Measurements from ENCODE around the gene GRIN2D.
A peak's percentile ranks its signal among the peaks of the same experiment; 100 is the strongest.

The GRIN2D gene

GRCh38 chr19:48398375-48399235, 5.1 kb downstream of the GRIN2D start:
- ChIA-PET POLR2A (interaction anchor here (2.6 kb wide), 1 partner anchor 8 kb away, joined by 31 read pairs; the partner anchor contains the start of gene KDELR1), CTCF (no interaction called here)
- peak; percentile 73 for DNase-seq (ENCODE audit: extremely low spot score)
- no peak for TF ChIP-seq SP1 (IDR thresholded peaks at IDR 0.05)
- TF ChIP-seq, protein P1, sequence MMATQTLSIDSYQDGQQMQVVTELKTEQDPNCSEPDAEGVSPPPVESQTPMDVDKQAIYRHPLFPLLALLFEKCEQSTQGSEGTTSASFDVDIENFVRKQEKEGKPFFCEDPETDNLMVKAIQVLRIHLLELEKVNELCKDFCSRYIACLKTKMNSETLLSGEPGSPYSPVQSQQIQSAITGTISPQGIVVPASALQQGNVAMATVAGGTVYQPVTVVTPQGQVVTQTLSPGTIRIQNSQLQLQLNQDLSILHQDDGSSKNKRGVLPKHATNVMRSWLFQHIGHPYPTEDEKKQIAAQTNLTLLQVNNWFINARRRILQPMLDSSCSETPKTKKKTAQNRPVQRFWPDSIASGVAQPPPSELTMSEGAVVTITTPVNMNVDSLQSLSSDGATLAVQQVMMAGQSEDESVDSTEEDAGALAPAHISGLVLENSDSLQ (IDR thresholded peaks at IDR 0.05) = no peak
- TF ChIP-seq ZNF384 (IDR thresholded peaks at IDR 0.05) = no peak
- no peak for TF ChIP-seq HDGF (IDR thresholded peaks at IDR 0.05; ENCODE audit: borderline replicate concordance)
- TF ChIP-seq ELF4 (IDR thresholded peaks at IDR 0.05) = no peak
- no peak for TF ChIP-seq CTBP1 (IDR thresholded peaks at IDR 0.05; ENCODE audit: borderline replicate concordance)

- ChIA-PET CTCF (interaction anchor here (1.4 kb wide), 1 partner anchor 9 kb away, joined by 10 read pairs; the partner anchor contains the start of gene KDELR1), POLR2A (interaction anchor here (0.6 to 2.6 kb wide), 15 partner anchors 9 to 184 kb away, joined by 3 to 31 read pairs (median 5); partner anchors contain the start of genes GRWD1, KDELR1, SYNGR4 and TMEM143)
- TF ChIP-seq, protein P1 (IDR thresholded peaks at IDR 0.05) = no peak
- peak; percentile 72 for TF ChIP-seq L3MBTL2 (conservative IDR thresholded peaks at IDR 0.05)
- DNase-seq (ENCODE audit: extremely low spot score) = peak; percentile 81
These were observed 6.7 kb downstream of the GRIN2D start for GRCh38 chr19:48400018-48400742.

- TF ChIP-seq FOXM1 (IDR thresholded peaks at IDR 0.05; ENCODE audit: borderline replicate concordance) (no peak), HDGF (IDR thresholded peaks at IDR 0.05; ENCODE audit: borderline replicate concordance) (no peak), ZNF384 (IDR thresholded peaks at IDR 0.05) (no peak)
- CTCF ChIA-PET = interaction anchor here (0.8 to 2.4 kb wide), 2 partner anchors 10 to 80 kb away, joined by 5 read pairs; partner anchors contain the start of gene KDELR1
- no peak for DNase-seq (ENCODE audit: extremely low spot score)
- POLR2A ChIA-PET = interaction anchor here (1.0 to 2.2 kb wide), 3 partner anchors 9 to 38 kb away, joined by 3 to 14 read pairs (median 8); partner anchors contain the start of genes SYNGR4 and TMEM143
These were observed 7.8 kb downstream of the GRIN2D start for GRCh38 chr19:48401287-48401686.

DNA sequence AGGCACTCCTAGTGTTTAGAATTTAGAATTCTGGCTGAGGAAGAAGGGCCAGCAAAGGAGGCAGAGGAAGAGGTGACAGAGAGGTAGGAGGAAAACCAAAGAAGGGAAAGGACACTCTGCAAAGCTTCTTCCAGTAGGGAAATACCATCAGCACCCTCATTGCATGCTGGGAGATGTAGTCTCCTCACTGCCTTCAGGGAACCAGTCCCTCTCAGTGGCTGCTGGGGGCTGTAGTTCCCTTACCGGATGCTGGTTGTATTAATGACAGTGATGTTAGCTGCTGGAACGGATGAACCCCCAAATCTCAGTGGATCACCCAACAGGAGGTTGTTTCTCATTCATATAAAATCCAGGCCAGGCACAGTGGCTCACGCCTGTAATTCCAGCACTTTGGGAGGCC, 10.1 kb downstream of the GRIN2D start:
- CTCF ChIA-PET = interaction anchor here (0.9 to 2.4 kb wide), 2 partner anchors 10 to 12 kb away, joined by 3 to 5 read pairs; partner anchors contain the start of genes GRIN2D and KDELR1
- peak; percentile 65 for DNase-seq (ENCODE audit: extremely low spot score)
- no peak for TF ChIP-seq BHLHE40 (IDR thresholded peaks at IDR 0.05; ENCODE audit: borderline replicate concordance)
- no peak; the same call in 1 of the 2 replicates for TF ChIP-seq SUZ12 (IDR thresholded peaks at IDR 0.05)
- no peak for TF ChIP-seq L3MBTL2 (conservative IDR thresholded peaks at IDR 0.05)
- TF ChIP-seq LEF1 (IDR thresholded peaks at IDR 0.05; ENCODE audit: borderline replicate concordance) = no peak
- no peak for TF ChIP-seq ZNF384 (IDR thresholded peaks at IDR 0.05)
- TF ChIP-seq ARNT (IDR thresholded peaks at IDR 0.05) = no peak
- no peak for TF ChIP-seq NFRKB (IDR thresholded peaks at IDR 0.05)
- no peak for TF ChIP-seq CTBP1 (IDR thresholded peaks at IDR 0.05; ENCODE audit: borderline replicate concordance)
- TF ChIP-seq FOXA1 (IDR thresholded peaks at IDR 0.05) = no peak
- POLR2A ChIA-PET = interaction anchor here (1.0 to 2.9 kb wide), 3 partner anchors 11 to 40 kb away, joined by 3 to 10 read pairs (median 7); partner anchors contain the start of genes KDELR1, SYNGR4 and TMEM143

- TF ChIP-seq FOXA1 (IDR thresholded peaks at IDR 0.05) (no peak), FOXM1 (IDR thresholded peaks at IDR 0.05; ENCODE audit: borderline replicate concordance) (no peak), LEF1 (IDR thresholded peaks at IDR 0.05; ENCODE audit: borderline replicate concordance) (no peak), SUZ12 (IDR thresholded peaks at IDR 0.05) (no peak), SP1 (IDR thresholded peaks at IDR 0.05) (no peak), TARDBP (IDR thresholded peaks at IDR 0.05) (no peak), L3MBTL2 (conservative IDR thresholded peaks at IDR 0.05) (no peak), NFRKB (IDR thresholded peaks at IDR 0.05) (no peak), HDGF (IDR thresholded peaks at IDR 0.05; ENCODE audit: borderline replicate concordance) (no peak), FOXK2 (IDR thresholded peaks at IDR 0.05) (no peak), CTBP1 (IDR thresholded peaks at IDR 0.05; ENCODE audit: borderline replicate concordance) (no peak), ARNT (IDR thresholded peaks at IDR 0.05) (no peak)
- TF ChIP-seq, protein P1 (IDR thresholded peaks at IDR 0.05) = no peak
- DNase-seq (ENCODE audit: extremely low spot score) = no peak
- ChIA-PET POLR2A (interaction anchor here (0.9 to 2.9 kb wide), 3 partner anchors 10 to 41 kb away, joined by 4 to 10 read pairs (median 7); partner anchors contain the start of genes KDELR1, SYNGR4 and TMEM143), CTCF (no interaction called here)
These were observed 11.7 kb downstream of the GRIN2D start for GRCh38 chr19:48405010-48405659.

Data from HEK293T (cell line).